Adrenal gland (tissue), 12 donors: Measurements from ENCODE around the gene FGF3. TPM values are rescaled to one million over a fixed set of nuclear protein-coding genes. Genes with fewer than 3 reads are reported as not detected.

Experiments used
- DNase-seq, 7 donors: peaks; one replicate each; pipeline ENCODE4 v3.0.0-alpha.2; 2019 to 2020
- H3K27ac ChIP-seq, 5 donors: fragments of 200-600 bp; sonication (generic) in 4 of 5; 1 replicate in 3 of 5; 2 replicates in 2 of 5; pipeline versions ENCODE4 v1.5.1 to v1.8.0; 2016 to 2020; ENCODE audit warnings: mild to moderate bottlenecking in 1 of 5
- H3K27me3 ChIP-seq: fragments of 200-600 bp; 2 replicates; pipeline ENCODE4 v1.8.0; 2021
- H3K36me3 ChIP-seq, 2 donors: fragments of 200-600 bp; replicated peaks in 1 of 2; 1 replicate in 1 of 2; 2 replicates in 1 of 2; pipeline versions ENCODE4 v1.5.1 to v1.8.0; 2018 to 2022
- H3K4me1 ChIP-seq, 2 donors: fragments of 200-600 bp; replicated peaks in 1 of 2; 1 replicate in 1 of 2; 2 replicates in 1 of 2; pipeline versions ENCODE4 v1.5.1 to v1.8.0; 2018 to 2021
- H3K4me3 ChIP-seq, 4 donors: fragments of 200-600 bp; sonication (generic) in 3 of 4; one replicate each; pipeline ENCODE4 v1.5.1; 2016 to 2018
- H3K9me3 ChIP-seq, 3 donors: fragments of 200-600 bp; sonication (generic) in 1 of 3; replicated peaks in 1 of 3; 1 replicate in 2 of 3; 2 replicates in 1 of 3; pipeline versions ENCODE4 v1.5.1 to v1.8.0; 2016 to 2021
- CTCF ChIP-seq, 6 experiments: fragments of 450-650 bp in 4 of 6; fragments of 200-600 bp in 2 of 6; sonication (generic) in 1 of 6; IDR thresholded peaks; 1 replicate in 5 of 6; 2 replicates in 1 of 6; pipeline versions ENCODE4 v1.5.1 to v1.8.0; 2016 to 2021; ENCODE audit warnings: antibody characterized with exemption in 6 of 6, mild to moderate bottlenecking in 2 of 6, moderate library complexity in 1 of 6
- POLR2A ChIP-seq, 2 donors: fragments of 450-650 bp; IDR thresholded peaks; one replicate each; pipeline ENCODE4 v1.6.1; 2017; ENCODE audit warnings: antibody characterized with exemption in 2 of 2, mild to moderate bottlenecking in 2 of 2, moderate library complexity in 1 of 2
- WGBS, 4 donors: extraction: QIAGEN DNeasy Blood & Tissue Kit in 2 of 4; methylation state at CpG; one replicate each; pipeline versions ENCODE4 v1.1.5 to v1.1.7; 2013 to 2017; 5-methylcytosine and 5-hydroxymethylcytosine counted together
- intact Hi-C, 2 donors: fragments of 100-400 bp; cut with DNase I; formaldehyde crosslinking; loops; one replicate each; pipeline versions ENCODE4 v1.14.1 to v1.15.0; 2022 to 2023
- polyA plus RNA-seq, 3 donors: library from polyadenylated mRNA; stranded (reverse); fragments of 200-250 nt in 2 of 3; fragments of 350-450 nt in 1 of 3; fragmentation: Illumina TruSeq in 1 of 3; extraction: RNeasy Lipid Tissue Mini Kit (QIAGEN cat#74804) in 1 of 3; gene quantifications; one replicate each; pipeline ENCODE4 v1.2.3, GENCODE V29; 2013 to 2014
- total RNA-seq, 9 donors: library from RNA; depleted of rRNA in 4 of 9; stranded (reverse); fragments of >200 nt in 4 of 9; fragments of 120-200 nt in 1 of 9; fragmentation: NEBNext Ultra II Directional in 1 of 9; extraction: Animal tissue kit (Norgen Biotek cat#: 25700) in 1 of 9; gene quantifications; one replicate each; pipeline versions ENCODE4 v1.1.0 to v1.2.4, GENCODE V29; 2013 to 2023
- donor health status: healthy with polysubstance abuse.
- donor health status: Bipolar disorder and iron deficiency.
- donor health status: DM: yes; HTN: yes; CAD: no.
- donor health status: DM: no; HTN: no; CAD: no.
- donor health status: DM: no; HTN: no; CAD: no.
- donor health status: DM: yes; HTN: yes; CAD: no.

FGF3 gene
- total and polyA plus RNA-seq, 12 donors = not detected

DNA sequence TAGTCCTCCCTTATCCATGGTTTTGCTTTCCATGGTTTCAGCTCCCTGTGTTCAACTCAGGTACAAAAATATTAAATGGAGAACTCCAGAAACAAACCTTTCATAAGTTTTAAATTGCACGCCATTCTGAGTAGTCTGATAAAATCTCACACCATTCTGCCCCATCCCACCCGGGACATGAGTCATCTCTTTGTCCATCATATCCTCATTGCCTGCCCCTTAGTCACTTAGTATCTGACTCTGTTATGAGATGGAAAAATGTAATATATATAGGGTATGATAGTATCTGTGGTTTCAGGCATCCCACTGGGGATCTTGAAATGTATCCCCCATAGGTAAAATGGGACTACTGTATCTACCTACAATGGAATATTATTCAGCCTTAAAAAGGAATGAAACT is 35.5 kb upstream of the FGF3 start:
- no peaks in the 10 kb centered on the region for H3K4me1 ChIP-seq
- TF ChIP-seq CTCF (IDR thresholded peaks at IDR 0.05) (no peak), POLR2A (IDR thresholded peaks at IDR 0.05) (no peak)
- no peak overlapping the region for H3K4me3 ChIP-seq
- DNase-seq = no peak
- no peaks in the 10 kb centered on the region for H3K36me3 ChIP-seq
- H3K27me3 ChIP-seq = peaks cover 7% of the 10 kb centered on the region
- intact Hi-C loops = no loop called here
- no peaks in the 10 kb centered on the region for H3K9me3 ChIP-seq
- H3K27ac ChIP-seq = no peak overlapping the region
- whole genome bisulfite sequencing, 4 donors = 72 to 85% (median 83%) methylated on average over 2 of the region's 2 CpGs

DNA sequence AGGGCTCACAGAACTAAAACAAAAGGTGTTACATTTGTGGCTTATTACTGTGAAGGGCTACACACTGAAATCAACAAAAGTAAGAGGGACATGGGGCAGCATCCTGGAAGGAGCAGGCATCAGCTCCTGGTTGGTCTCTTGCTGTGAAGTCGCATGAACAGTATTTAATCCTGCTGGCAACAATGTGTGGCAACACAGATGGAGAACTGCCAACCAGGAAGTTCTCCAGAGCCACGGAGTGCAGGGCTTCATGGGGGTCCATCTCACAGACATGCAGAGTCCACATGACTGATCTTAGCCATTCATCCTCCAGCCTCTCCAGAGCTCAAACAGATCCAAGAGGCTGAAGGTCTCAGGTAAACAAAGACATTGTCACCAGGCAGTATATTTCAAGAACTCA is 32.8 kb upstream of the FGF3 start:
- H3K36me3 ChIP-seq = no peaks in the 10 kb centered on the region
- WGBS, 4 donors = 51 to 64% (median 60%) methylated on average over 2 of the region's 2 CpGs
- H3K4me3 ChIP-seq = no peak overlapping the region
- no peak for DNase-seq
- H3K4me1 ChIP-seq = no peaks in the 10 kb centered on the region
- no peak overlapping the region for H3K27ac ChIP-seq
- H3K9me3 ChIP-seq = no peaks in the 10 kb centered on the region
- intact Hi-C loops = no loop called here
- TF ChIP-seq POLR2A (IDR thresholded peaks at IDR 0.05) (no peak), CTCF (IDR thresholded peaks at IDR 0.05) (no peak)
- H3K27me3 ChIP-seq = peaks cover 3% of the 10 kb centered on the region

- Histone ChIP-seq H3K27me3 (peaks cover 3% of the 10 kb centered on the region), H3K9me3 (no peaks in the 10 kb centered on the region), H3K36me3 (no peaks in the 10 kb centered on the region), H3K4me3 (no peak overlapping the region), H3K4me1 (no peaks in the 10 kb centered on the region), H3K27ac (no peak overlapping the region)
- no peak for DNase-seq
- TF ChIP-seq POLR2A (IDR thresholded peaks at IDR 0.05) (no peak), CTCF (IDR thresholded peaks at IDR 0.05) (no peak)
- intact Hi-C loops = no loop called here
Measured at GRCh38 chr11:69848201-69848600, 29.0 kb upstream of the FGF3 start.

- Histone ChIP-seq H3K4me1 (no peaks in the 10 kb centered on the region), H3K36me3 (no peaks in the 10 kb centered on the region), H3K27ac (no peak overlapping the region), H3K4me3 (no peak overlapping the region), H3K9me3 (no peaks in the 10 kb centered on the region), H3K27me3 (peaks cover 8% of the 10 kb centered on the region)
- DNase-seq = no peak
- intact Hi-C loops = no loop called here
- TF ChIP-seq CTCF (IDR thresholded peaks at IDR 0.05) (no peak), POLR2A (IDR thresholded peaks at IDR 0.05) (no peak)
- 92 to 95% (median 94%) methylated on average over 6 of the region's 6 CpGs for WGBS, 4 donors
Measured at GRCh38 chr11:69844396-69844795, 25.2 kb upstream of the FGF3 start.
